Suprapubic skin (tissue), 3 donors: Measurements from ENCODE around the gene URI1.

Source experiments
- EP300 ChIP-seq: sonication (generic); formaldehyde crosslinking; IDR thresholded peaks from one replicate; pipeline ENCODE4 v1.6.1; 2017; ENCODE audit warnings: antibody characterized with exemption
- POLR2A ChIP-seq, 2 donors: fragments of 450-650 bp; IDR thresholded peaks; one replicate each; pipeline ENCODE4 v1.6.1; 2017; ENCODE audit warnings: antibody characterized with exemption in 2 of 2, mild to moderate bottlenecking in 2 of 2, moderate library complexity in 2 of 2
- TF ChIP-seq, protein P1 (sequence below), 2 donors: fragments of 200-600 bp in 1 of 2; fragments of 450-650 bp in 1 of 2; sonication (generic) in 1 of 2; IDR thresholded peaks; one replicate each; pipeline ENCODE4 v1.5.1; 2016 to 2019; ENCODE audit warnings: antibody characterized with exemption in 2 of 2, mild to moderate bottlenecking in 1 of 2, moderate library complexity in 1 of 2

DNA sequence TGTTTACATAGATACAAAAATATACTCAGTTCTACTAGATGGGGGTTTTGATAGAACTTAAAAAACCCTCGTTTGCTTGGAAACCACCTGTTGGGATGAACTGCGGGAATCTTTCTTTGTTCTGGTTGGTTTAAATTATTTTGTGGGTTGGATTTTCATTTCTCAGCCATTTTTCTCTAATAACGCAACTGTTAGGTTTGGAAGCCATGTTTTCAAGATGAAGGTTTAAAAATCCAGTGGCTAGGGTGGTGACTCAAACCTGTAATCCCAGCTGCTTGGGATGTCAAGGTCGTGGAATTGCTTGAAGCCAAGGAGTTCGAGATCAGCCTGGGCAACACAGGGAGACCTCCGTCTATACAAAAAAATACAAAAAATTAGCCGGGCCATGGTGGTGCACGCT lies 1.6 kb downstream of the URI1 start:
- TF ChIP-seq, protein P1, sequence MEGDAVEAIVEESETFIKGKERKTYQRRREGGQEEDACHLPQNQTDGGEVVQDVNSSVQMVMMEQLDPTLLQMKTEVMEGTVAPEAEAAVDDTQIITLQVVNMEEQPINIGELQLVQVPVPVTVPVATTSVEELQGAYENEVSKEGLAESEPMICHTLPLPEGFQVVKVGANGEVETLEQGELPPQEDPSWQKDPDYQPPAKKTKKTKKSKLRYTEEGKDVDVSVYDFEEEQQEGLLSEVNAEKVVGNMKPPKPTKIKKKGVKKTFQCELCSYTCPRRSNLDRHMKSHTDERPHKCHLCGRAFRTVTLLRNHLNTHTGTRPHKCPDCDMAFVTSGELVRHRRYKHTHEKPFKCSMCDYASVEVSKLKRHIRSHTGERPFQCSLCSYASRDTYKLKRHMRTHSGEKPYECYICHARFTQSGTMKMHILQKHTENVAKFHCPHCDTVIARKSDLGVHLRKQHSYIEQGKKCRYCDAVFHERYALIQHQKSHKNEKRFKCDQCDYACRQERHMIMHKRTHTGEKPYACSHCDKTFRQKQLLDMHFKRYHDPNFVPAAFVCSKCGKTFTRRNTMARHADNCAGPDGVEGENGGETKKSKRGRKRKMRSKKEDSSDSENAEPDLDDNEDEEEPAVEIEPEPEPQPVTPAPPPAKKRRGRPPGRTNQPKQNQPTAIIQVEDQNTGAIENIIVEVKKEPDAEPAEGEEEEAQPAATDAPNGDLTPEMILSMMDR (IDR thresholded peaks at IDR 0.05), result no peak
- TF ChIP-seq EP300 (no peak), POLR2A (IDR thresholded peaks at IDR 0.05) (no peak)
